GM21367 (cell line): ENCODE measurements around the gene PIP4K2A.
"Not testable (repeated sequence)": the region's sequence is repeated elsewhere in the genome, so short reads cannot be mapped to it uniquely, and the experiment has no call there.

ENCODE experiments used
- ATAC-seq: cut with Tn5 transposase; IDR thresholded peaks from one replicate; pipeline ENCODE4 v1.9.1; 2021; ENCODE audit not compliant: unreplicated experiment

The PIP4K2A gene

GRCh38 chr10:22697101-22697500 lies 17.3 kb downstream of the PIP4K2A start:
- no peak for ATAC-seq

GRCh38 chr10:22693860-22694259 lies 20.5 kb downstream of the PIP4K2A start:
- no peak for ATAC-seq

GRCh38 chr10:22693371-22693784 lies 21.0 kb downstream of the PIP4K2A start:
- ATAC-seq, result no peak

GRCh38 chr10:22692119-22692518 lies 22.3 kb downstream of the PIP4K2A start:
- not testable (repeated sequence) for ATAC-seq

GRCh38 chr10:22690614-22691431 lies 23.6 kb downstream of the PIP4K2A start:
- ATAC-seq, result no peak

- ATAC-seq, result no peak
These were observed 24.2 kb downstream of the PIP4K2A start for GRCh38 chr10:22690158-22690557.

- no peak for ATAC-seq
These were observed 28.0 kb downstream of the PIP4K2A start for GRCh38 chr10:22686347-22686746.

GRCh38 chr10:22685926-22686325 lies 28.5 kb downstream of the PIP4K2A start:
- no peak for ATAC-seq

- no peak for ATAC-seq
These were observed 29.7 kb downstream of the PIP4K2A start for GRCh38 chr10:22684699-22685098.

- ATAC-seq, result peak; percentile 42
These were observed 31.3 kb downstream of the PIP4K2A start for GRCh38 chr10:22683140-22683389.

GRCh38 chr10:22682237-22683139 lies 31.9 kb downstream of the PIP4K2A start:
- ATAC-seq, result no peak

GRCh38 chr10:22681783-22682183 lies 32.6 kb downstream of the PIP4K2A start:
- no peak for ATAC-seq

GRCh38 chr10:22681301-22681700 lies 33.1 kb downstream of the PIP4K2A start:
- no peak for ATAC-seq

- ATAC-seq, result no peak
These were observed 34.8 kb downstream of the PIP4K2A start for GRCh38 chr10:22679608-22680007.

GRCh38 chr10:22677333-22677732 lies 37.0 kb downstream of the PIP4K2A start:
- no peak for ATAC-seq

- ATAC-seq, result no peak
These were observed 37.9 kb downstream of the PIP4K2A start for GRCh38 chr10:22676435-22676834.

- ATAC-seq, result no peak
These were observed 39.8 kb downstream of the PIP4K2A start for GRCh38 chr10:22674573-22674930.

GRCh38 chr10:22673785-22674572 lies 40.4 kb downstream of the PIP4K2A start:
- no peak for ATAC-seq

GRCh38 chr10:22673091-22673392 lies 41.3 kb downstream of the PIP4K2A start:
- ATAC-seq, result no peak

- ATAC-seq, result no peak
These were observed 41.9 kb downstream of the PIP4K2A start for GRCh38 chr10:22672319-22673090.

GRCh38 chr10:22670788-22671187 lies 43.6 kb downstream of the PIP4K2A start:
- no peak for ATAC-seq
